NCI-H446 (cell line): ENCODE measurements around the gene ST6GALNAC5.
A peak's percentile ranks its signal among the peaks of the same experiment; 100 is the strongest.
"Not testable (repeated sequence)": the region's sequence is repeated elsewhere in the genome, so short reads cannot be mapped to it uniquely, and the experiment has no call there.

ENCODE experiments used
- DNase-seq, 2 experiments: peaks; one replicate each; lab custom pipeline; 2025; lab: John Stamatoyannopoulos, UW

The ST6GALNAC5 gene

GRCh38 chr1:76866566-76866965 is 714 bp upstream of the ST6GALNAC5 start:
- DNase-seq: no peak

GRCh38 chr1:76868154-76868882 is 1.0 kb downstream of the ST6GALNAC5 start:
- peak; percentile 34 to 55 for DNase-seq

GRCh38 chr1:76868916-76869315 is 1.6 kb downstream of the ST6GALNAC5 start:
- DNase-seq: peak in 1 of 2 experiments; percentile 11

GRCh38 chr1:76870037-76870436 is 2.8 kb downstream of the ST6GALNAC5 start:
- DNase-seq: no peak

- DNase-seq: no peak
Observed at GRCh38 chr1:76871355-76871974, 4.2 kb downstream of the ST6GALNAC5 start.

GRCh38 chr1:76872944-76873343 is 5.7 kb downstream of the ST6GALNAC5 start:
- DNase-seq: no peak

- peak in 1 of 2 experiments; percentile 88 for DNase-seq
Observed at GRCh38 chr1:76876655-76877395, 9.5 kb downstream of the ST6GALNAC5 start.

GRCh38 chr1:76879014-76879413 is 11.7 kb downstream of the ST6GALNAC5 start:
- not testable (repeated sequence) for DNase-seq

- DNase-seq: no peak
Observed at GRCh38 chr1:76881762-76882161, 14.5 kb downstream of the ST6GALNAC5 start.

- no peak for DNase-seq
Observed at GRCh38 chr1:76891931-76892622, 24.8 kb downstream of the ST6GALNAC5 start.

GRCh38 chr1:76892675-76893074 is 25.4 kb downstream of the ST6GALNAC5 start:
- no peak for DNase-seq

- DNase-seq: peak; percentile 4 to 46
Observed at GRCh38 chr1:76901158-76901767, 34.0 kb downstream of the ST6GALNAC5 start.

- DNase-seq: no peak
Observed at GRCh38 chr1:76905876-76906595, 38.8 kb downstream of the ST6GALNAC5 start.

GRCh38 chr1:76909311-76909710 is 42.0 kb downstream of the ST6GALNAC5 start:
- no peak for DNase-seq

- DNase-seq: no peak
Observed at GRCh38 chr1:76919085-76919484, 51.8 kb downstream of the ST6GALNAC5 start.

- DNase-seq: no peak
Observed at GRCh38 chr1:76921590-76921989, 54.3 kb downstream of the ST6GALNAC5 start.

- DNase-seq: no peak
Observed at GRCh38 chr1:76925825-76926224, 58.5 kb downstream of the ST6GALNAC5 start.

- no peak for DNase-seq
Observed at GRCh38 chr1:76928522-76928921, 61.2 kb downstream of the ST6GALNAC5 start.

- DNase-seq: no peak
Observed at GRCh38 chr1:76929136-76929535, 61.9 kb downstream of the ST6GALNAC5 start.

GRCh38 chr1:76933847-76934815 is 66.9 kb downstream of the ST6GALNAC5 start:
- no peak for DNase-seq
